Measurements from ENCODE around the gene CCBE1. TPM values are rescaled to one million over a fixed set of nuclear protein-coding genes. Genes with fewer than 3 reads are reported as not detected.
A peak's percentile ranks its signal among the peaks of the same experiment; 100 is the strongest.

CCBE1 gene
- total and polyA plus RNA-seq, 2 donors (not counting 1 experiment from before 2014, with no cell fraction given): 122 TPM

DNA sequence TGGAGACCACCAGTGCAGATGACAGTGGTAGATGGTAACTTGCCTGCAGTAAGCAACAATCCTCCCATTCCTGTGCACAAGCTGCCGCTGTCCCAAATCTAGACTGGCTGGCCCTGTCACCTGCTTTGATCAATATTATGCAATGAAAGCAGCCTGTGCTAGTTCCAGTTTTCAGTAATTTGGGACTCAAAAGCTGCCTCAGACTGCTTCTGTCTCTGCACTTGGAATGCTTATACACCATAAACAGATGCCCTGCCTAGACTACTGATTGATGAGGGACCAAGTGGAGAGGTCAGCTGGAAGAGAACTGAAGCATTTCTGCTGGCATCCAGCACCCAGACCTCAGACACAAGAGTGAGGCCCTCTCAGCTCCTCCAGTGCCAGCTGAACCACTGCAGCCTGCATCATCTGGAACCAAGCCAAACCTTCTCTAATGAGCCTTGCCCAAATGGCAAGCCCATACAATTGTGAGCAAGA, 24.9 kb downstream of the CCBE1 start:
- peak; percentile 70 to 83 for DNase-seq (ENCODE audit: low read depth in 2 of 2)
- H4K20me1 ChIP-seq (ENCODE audit: control insufficient read depth, extremely low read depth, insufficient read depth, low read length): no peaks in the 10 kb centered on the region
- H3K36me3 ChIP-seq (ENCODE audit: control insufficient read depth, insufficient read depth, low read length): no peaks in the 10 kb centered on the region
- H3K4me1 ChIP-seq (ENCODE audit: control insufficient read depth, extremely low read depth, insufficient read depth, low read length): peaks cover 18% of the 10 kb centered on the region
- peaks cover 85% of the 10 kb centered on the region for H3K79me2 ChIP-seq (ENCODE audit: control insufficient read depth, insufficient read depth, low read length)
- no peak overlapping the region for H3K4me3 ChIP-seq (replicated peaks in 1 of 4; ENCODE audit: control extremely low read depth in 1 of 4, insufficient read depth in 1 of 4, low read depth in 3 of 4, low read length in 4 of 4)
- no peaks in the 10 kb centered on the region for H3K9me3 ChIP-seq (ENCODE audit: control insufficient read depth, insufficient read depth, low read depth, low read length)
- no peak overlapping the region for H3K4me2 ChIP-seq (ENCODE audit: extremely low read depth, insufficient read depth, low read length)
- TF ChIP-seq, protein P1, sequence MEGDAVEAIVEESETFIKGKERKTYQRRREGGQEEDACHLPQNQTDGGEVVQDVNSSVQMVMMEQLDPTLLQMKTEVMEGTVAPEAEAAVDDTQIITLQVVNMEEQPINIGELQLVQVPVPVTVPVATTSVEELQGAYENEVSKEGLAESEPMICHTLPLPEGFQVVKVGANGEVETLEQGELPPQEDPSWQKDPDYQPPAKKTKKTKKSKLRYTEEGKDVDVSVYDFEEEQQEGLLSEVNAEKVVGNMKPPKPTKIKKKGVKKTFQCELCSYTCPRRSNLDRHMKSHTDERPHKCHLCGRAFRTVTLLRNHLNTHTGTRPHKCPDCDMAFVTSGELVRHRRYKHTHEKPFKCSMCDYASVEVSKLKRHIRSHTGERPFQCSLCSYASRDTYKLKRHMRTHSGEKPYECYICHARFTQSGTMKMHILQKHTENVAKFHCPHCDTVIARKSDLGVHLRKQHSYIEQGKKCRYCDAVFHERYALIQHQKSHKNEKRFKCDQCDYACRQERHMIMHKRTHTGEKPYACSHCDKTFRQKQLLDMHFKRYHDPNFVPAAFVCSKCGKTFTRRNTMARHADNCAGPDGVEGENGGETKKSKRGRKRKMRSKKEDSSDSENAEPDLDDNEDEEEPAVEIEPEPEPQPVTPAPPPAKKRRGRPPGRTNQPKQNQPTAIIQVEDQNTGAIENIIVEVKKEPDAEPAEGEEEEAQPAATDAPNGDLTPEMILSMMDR (conservative IDR thresholded peaks at IDR 0.05 in 1 of 2, IDR thresholded peaks at IDR 0.05 in 1 of 2; ENCODE audit: low read depth in 1 of 2, low read length in 2 of 2): no peak
- TF ChIP-seq EZH2 (IDR thresholded peaks at IDR 0.05; ENCODE audit: low read length, missing control alignments): no peak
- H2AFZ ChIP-seq (ENCODE audit: low read length): no peak overlapping the region
- H3K9ac ChIP-seq (ENCODE audit: insufficient read depth, low read length): no peak overlapping the region
- no peak overlapping the region for H3K27ac ChIP-seq (ENCODE audit: insufficient read depth, low read length)
- H3K27me3 ChIP-seq (ENCODE audit: control insufficient read depth, insufficient read depth, low read length): no peaks in the 10 kb centered on the region

DNA sequence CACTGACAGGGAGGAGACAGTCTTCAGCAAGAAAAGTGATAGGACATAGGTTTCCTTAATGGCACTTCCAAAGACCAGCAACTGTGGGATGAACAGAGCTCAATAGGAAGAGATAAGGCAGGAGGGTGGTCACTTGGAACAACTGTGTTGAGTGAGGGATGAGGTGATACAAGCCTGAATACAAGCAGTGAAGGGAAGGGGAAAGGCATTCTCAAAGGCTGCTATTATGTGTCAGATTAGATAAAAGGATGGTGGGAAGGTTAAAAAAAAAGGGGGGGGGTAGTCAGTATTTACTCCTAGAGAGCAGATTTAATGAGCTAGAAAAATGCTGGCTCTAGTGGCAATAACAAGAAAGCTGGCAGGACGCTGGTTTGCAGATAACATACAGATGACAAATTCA, 25.7 kb downstream of the CCBE1 start:
- Histone ChIP-seq H3K4me3 (replicated peaks in 1 of 4; ENCODE audit: control extremely low read depth in 1 of 4, insufficient read depth in 1 of 4, low read depth in 3 of 4, low read length in 4 of 4) (no peak overlapping the region), H3K4me2 (ENCODE audit: extremely low read depth, insufficient read depth, low read length) (no peak overlapping the region), H3K9ac (ENCODE audit: insufficient read depth, low read length) (no peak overlapping the region), H2AFZ (ENCODE audit: low read length) (no peak overlapping the region), H3K79me2 (ENCODE audit: control insufficient read depth, insufficient read depth, low read length) (peaks cover 84% of the 10 kb centered on the region), H4K20me1 (ENCODE audit: control insufficient read depth, extremely low read depth, insufficient read depth, low read length) (no peaks in the 10 kb centered on the region), H3K9me3 (ENCODE audit: control insufficient read depth, insufficient read depth, low read depth, low read length) (no peaks in the 10 kb centered on the region), H3K36me3 (ENCODE audit: control insufficient read depth, insufficient read depth, low read length) (no peaks in the 10 kb centered on the region), H3K27me3 (ENCODE audit: control insufficient read depth, insufficient read depth, low read length) (no peaks in the 10 kb centered on the region), H3K4me1 (ENCODE audit: control insufficient read depth, extremely low read depth, insufficient read depth, low read length) (peaks cover 18% of the 10 kb centered on the region), H3K27ac (ENCODE audit: insufficient read depth, low read length) (no peak overlapping the region)
- DNase-seq (ENCODE audit: low read depth in 2 of 2): no peak
- TF ChIP-seq EZH2 (IDR thresholded peaks at IDR 0.05; ENCODE audit: low read length, missing control alignments): no peak
- TF ChIP-seq, protein P1 (conservative IDR thresholded peaks at IDR 0.05 in 1 of 2, IDR thresholded peaks at IDR 0.05 in 1 of 2; ENCODE audit: low read depth in 1 of 2, low read length in 2 of 2): no peak

DNA sequence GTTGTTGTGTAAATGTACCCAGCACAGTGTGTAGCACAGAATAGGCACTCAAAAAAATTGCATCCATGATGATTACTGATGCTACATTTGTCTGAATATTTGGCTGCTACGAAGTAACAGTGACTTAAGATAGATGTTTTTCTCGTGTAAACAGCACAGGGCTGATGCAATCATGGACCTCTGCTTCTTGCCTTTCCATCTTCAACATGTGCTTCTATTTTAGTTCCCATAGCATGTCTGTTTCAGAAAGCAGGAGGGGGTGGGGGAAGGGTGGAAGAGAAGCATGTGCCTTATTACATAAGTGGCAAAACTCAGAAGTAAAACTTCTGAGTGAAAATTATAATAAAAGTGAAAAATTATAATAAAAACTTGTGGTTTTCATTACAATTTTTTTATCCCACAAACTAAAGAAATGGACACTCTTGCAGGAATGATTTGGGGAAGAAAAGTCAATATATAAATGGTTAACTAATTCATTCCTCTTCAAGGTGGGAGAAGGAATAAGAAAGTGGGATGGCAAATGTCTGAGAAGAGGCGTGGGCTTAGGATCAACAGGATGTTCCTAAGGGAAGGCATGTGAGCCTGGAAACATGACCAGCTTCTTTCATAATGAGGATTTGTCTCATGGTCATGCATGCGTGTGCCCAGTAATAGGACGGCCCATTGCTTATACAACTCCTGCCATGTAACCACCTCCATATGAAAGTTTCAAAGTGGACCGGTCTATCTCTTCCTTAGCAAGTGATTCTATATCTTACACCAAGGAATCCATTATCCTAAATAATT, 27.2 kb downstream of the CCBE1 start:
- Histone ChIP-seq H3K27ac (ENCODE audit: insufficient read depth, low read length) (no peak overlapping the region), H3K36me3 (ENCODE audit: control insufficient read depth, insufficient read depth, low read length) (no peaks in the 10 kb centered on the region), H3K4me3 (replicated peaks in 1 of 4; ENCODE audit: control extremely low read depth in 1 of 4, insufficient read depth in 1 of 4, low read depth in 3 of 4, low read length in 4 of 4) (no peak overlapping the region), H3K9me3 (ENCODE audit: control insufficient read depth, insufficient read depth, low read depth, low read length) (no peaks in the 10 kb centered on the region), H3K4me2 (ENCODE audit: extremely low read depth, insufficient read depth, low read length) (no peak overlapping the region), H3K9ac (ENCODE audit: insufficient read depth, low read length) (no peak overlapping the region), H3K79me2 (ENCODE audit: control insufficient read depth, insufficient read depth, low read length) (peaks cover 81% of the 10 kb centered on the region), H2AFZ (ENCODE audit: low read length) (no peak overlapping the region), H3K4me1 (ENCODE audit: control insufficient read depth, extremely low read depth, insufficient read depth, low read length) (peaks cover 24% of the 10 kb centered on the region), H4K20me1 (ENCODE audit: control insufficient read depth, extremely low read depth, insufficient read depth, low read length) (no peaks in the 10 kb centered on the region), H3K27me3 (ENCODE audit: control insufficient read depth, insufficient read depth, low read length) (no peaks in the 10 kb centered on the region)
- peak in 1 of 2 donors; percentile 76 for DNase-seq (ENCODE audit: low read depth in 2 of 2)
- no peak for TF ChIP-seq EZH2 (IDR thresholded peaks at IDR 0.05; ENCODE audit: low read length, missing control alignments)
- TF ChIP-seq, protein P1 (conservative IDR thresholded peaks at IDR 0.05 in 1 of 2, IDR thresholded peaks at IDR 0.05 in 1 of 2; ENCODE audit: low read depth in 1 of 2, low read length in 2 of 2): no peak
